ENCODE measurements around the gene PTX4.

GRCh38 chr16:1531638-1531910 is 42.8 kb upstream of the PTX4 start:
- TF ChIP-seq, protein P1, sequence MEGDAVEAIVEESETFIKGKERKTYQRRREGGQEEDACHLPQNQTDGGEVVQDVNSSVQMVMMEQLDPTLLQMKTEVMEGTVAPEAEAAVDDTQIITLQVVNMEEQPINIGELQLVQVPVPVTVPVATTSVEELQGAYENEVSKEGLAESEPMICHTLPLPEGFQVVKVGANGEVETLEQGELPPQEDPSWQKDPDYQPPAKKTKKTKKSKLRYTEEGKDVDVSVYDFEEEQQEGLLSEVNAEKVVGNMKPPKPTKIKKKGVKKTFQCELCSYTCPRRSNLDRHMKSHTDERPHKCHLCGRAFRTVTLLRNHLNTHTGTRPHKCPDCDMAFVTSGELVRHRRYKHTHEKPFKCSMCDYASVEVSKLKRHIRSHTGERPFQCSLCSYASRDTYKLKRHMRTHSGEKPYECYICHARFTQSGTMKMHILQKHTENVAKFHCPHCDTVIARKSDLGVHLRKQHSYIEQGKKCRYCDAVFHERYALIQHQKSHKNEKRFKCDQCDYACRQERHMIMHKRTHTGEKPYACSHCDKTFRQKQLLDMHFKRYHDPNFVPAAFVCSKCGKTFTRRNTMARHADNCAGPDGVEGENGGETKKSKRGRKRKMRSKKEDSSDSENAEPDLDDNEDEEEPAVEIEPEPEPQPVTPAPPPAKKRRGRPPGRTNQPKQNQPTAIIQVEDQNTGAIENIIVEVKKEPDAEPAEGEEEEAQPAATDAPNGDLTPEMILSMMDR (IDR thresholded peaks at IDR 0.05; ENCODE audit: low read length): no peak
- TF ChIP-seq EZH2 (optimal IDR thresholded peaks at IDR 0.05; ENCODE audit: low read depth, low read length): no peak
- TF ChIP-seq EZH2phosphoT487 (IDR thresholded peaks at IDR 0.05; ENCODE audit: low read length): no peak

Data from MM.1S (cell line).